HG02610 (cell line): ENCODE data around the gene CRYM.
"Not testable (repeated sequence)": the region's sequence is repeated elsewhere in the genome, so short reads cannot be mapped to it uniquely, and the experiment has no call there.

Experiments used
- ATAC-seq: cut with Tn5 transposase; IDR thresholded peaks from one replicate; pipeline ENCODE4 v1.9.1; 2021; ENCODE audit warnings: mild to moderate bottlenecking, moderate library complexity; ENCODE audit not compliant: unreplicated experiment

CRYM gene

DNA sequence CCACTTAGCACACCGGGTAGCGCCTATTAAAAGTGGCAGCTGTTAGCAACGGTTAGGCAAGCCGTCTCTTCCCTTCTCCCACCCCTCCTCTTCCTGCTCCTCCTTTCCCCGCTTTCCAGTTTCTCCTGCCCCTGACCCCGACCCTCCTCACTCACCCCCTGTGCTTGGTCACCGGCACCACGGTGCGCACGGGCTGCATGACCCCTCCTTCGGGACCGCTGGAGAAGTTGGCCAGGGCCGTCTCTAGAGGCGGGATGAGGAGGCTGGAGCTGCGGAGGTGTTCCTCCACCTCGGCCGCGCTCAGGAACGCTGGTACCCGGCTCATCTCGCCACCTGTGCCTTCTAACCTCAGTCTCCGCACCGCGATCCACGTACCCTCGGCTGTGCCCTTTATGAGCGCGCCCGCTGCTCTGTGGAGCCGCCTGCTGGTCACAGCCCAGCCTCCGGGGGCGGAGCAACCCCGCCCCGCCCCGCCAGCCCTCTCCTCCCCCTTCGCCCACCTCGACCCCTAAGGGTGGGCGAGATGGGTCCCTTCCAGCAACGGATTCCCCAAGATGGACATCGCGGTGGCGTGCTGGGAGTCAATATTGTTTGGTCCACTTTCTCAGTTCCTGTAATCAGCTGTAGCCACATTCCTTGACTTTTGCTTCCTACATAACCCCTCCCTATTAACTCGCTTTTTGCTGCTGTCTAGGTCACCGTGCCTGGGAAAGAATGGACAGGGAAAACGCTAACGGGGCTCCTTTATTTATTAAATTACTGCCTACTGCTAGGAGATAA, at the start of gene CRYM:
Gene CRYM (minus strand): TSS at position 364 of the 780 bp plus-strand sequence. CDS start 39 bp downstream, at position 325.
- no peak for ATAC-seq

- no peak for ATAC-seq
These were observed 49.0 kb upstream of the CRYM start for GRCh38 chr16:21327046-21327445.

DNA sequence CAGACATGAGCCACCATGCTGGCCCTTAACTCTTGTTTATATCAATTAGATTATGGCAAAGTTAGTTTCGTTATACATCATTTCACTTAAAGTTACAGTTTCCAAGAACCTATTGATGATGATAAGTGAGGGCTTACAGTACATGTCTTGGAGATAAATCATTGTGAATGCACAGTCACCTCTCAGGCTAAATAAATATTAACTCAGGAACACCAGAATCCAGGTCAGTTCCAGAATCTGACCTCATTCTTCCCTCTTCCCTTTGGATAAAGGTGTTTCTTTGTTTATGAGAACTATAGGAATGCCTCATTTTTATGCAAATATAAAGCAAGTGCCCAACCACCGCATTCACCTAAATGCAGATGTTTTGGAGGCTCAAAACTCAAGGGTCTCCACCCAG, 48.4 kb upstream of the CRYM start:
- no peak for ATAC-seq

GRCh38 chr16:21324267-21324666, 46.2 kb upstream of the CRYM start:
- ATAC-seq, result no peak

DNA sequence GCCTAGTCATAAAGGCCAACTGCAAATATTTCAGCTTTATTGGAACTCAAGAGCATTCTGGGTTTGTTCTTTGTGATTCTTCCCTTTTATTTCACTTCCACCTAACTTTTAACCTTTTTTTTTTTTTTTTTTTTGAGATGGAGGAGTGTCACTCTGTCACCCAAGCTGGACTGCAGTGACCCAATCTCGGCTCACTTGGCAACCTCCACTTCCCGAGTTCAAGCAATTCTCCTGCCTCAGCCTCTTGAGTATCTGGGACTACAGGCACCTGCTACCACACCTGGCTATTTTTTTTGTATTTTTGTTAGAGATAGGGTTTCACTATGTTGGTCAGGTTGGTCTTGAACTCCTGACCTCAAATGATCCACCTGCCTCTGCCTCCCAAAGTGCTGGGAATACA, 44.2 kb upstream of the CRYM start:
- not testable (repeated sequence) for ATAC-seq

- ATAC-seq, result no peak
These were observed 43.6 kb upstream of the CRYM start for GRCh38 chr16:21321736-21322135.

DNA sequence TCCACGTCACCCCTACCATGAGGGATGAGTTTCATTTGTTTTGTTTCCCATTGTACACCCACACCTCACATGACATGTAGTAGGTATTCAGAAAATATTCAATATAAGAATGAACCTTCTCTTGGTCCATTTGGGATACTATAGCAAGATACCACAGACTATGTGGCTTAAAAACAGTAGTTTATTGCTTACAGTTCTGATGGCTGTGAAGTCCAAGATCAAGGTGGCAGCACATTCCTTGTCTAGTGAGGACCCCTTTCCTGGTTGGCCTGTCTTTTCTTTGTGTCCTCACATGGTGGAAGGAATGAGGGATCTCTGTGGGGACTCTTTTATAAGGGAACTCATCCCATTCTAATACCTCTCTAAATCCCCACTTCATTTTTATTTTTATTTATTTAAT, 36.2 kb upstream of the CRYM start:
- no peak for ATAC-seq

- not testable (repeated sequence) for ATAC-seq
These were observed 34.8 kb upstream of the CRYM start for GRCh38 chr16:21312863-21313372.

DNA sequence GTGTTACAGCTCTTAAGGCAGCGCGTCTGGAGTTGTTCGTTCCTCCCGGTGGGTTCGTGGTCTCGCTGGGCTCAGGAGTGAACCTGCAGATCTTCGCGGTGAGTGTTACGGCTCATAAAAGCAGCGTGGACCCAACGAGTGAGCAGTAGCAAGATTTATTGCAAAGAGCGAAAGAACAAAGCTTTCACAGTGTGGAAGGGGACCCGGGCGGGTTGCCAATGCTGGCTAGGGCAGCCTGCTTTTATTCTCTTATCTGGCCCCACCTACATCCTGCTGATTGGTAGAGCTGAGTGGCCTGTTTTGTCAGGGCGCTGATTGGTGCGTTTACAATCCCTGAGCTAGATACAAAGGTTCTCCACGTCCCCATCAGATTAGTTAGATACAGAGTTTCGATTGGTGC, 34.0 kb upstream of the CRYM start:
- not testable (repeated sequence) for ATAC-seq

GRCh38 chr16:21306712-21307111, 28.6 kb upstream of the CRYM start:
- not testable (repeated sequence) for ATAC-seq

- ATAC-seq, result no peak
These were observed 24.9 kb upstream of the CRYM start for GRCh38 chr16:21302898-21303528.

DNA sequence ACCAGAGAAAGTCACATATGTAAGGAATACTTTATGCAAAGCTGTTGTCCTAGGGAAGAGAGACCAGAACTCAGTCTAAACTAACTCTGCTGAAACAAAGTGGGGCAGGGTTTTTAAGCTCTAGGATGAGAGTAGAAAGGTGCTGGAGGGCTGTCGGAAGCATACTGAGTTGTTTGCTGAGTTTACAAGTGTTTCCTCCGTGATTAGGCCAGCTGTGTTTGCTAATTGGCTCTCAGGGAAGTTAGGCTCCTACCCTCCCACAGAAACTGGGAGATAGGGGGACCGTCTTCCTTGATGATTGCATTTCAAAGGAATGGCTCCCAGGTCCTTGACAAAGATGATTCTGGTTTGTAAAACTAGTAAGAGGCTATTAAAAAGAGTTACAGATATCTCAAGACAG, 24.4 kb upstream of the CRYM start:
- no peak for ATAC-seq

GRCh38 chr16:21301895-21302291, 23.8 kb upstream of the CRYM start:
- no peak for ATAC-seq

- peak; percentile 43 for ATAC-seq
These were observed 23.2 kb upstream of the CRYM start for GRCh38 chr16:21301168-21301894.

DNA sequence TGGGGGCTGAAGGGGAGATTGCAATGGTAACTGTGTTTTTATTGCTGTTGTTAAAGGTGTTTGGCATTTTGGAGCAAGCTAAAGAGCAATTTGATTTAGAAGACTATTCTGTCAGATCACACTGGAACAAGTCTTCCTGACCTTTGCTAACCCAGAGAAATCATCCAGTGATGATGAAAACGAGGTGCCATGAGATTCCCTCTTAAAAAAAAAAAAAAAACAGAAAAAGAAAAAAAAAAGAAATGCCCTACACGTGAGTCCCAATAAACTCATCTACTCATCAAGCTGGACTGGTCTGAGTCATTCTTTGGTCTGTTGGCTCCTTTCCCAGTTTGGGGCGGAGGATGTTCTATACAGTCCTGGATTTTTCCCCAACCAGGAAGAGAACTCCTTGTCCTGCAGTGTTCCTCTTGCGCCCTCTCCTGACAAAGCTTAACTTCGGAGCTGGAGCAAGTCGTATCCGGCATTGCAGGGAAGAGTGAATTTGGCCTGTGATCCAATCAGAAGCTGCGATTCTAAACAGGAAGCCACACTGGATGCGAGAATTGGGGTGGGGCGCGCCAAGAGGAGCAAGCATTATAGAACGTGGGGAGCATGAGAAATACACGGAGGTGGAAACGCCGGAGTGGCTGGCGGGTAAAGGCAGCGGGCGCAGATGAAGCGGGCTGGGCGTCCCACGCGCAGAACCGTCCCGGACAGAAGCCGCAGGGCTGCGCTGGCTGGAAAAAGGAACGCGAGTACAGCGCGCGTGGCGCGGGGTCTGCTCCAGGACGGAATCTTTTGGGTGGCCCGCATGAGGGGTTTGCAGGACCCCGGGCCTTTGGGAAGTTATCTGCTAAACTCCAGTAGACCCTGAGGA, 22.4 kb upstream of the CRYM start:
- peak; percentile 54 for ATAC-seq

- not testable (repeated sequence) for ATAC-seq
These were observed 11.7 kb upstream of the CRYM start for GRCh38 chr16:21289789-21290188.

DNA sequence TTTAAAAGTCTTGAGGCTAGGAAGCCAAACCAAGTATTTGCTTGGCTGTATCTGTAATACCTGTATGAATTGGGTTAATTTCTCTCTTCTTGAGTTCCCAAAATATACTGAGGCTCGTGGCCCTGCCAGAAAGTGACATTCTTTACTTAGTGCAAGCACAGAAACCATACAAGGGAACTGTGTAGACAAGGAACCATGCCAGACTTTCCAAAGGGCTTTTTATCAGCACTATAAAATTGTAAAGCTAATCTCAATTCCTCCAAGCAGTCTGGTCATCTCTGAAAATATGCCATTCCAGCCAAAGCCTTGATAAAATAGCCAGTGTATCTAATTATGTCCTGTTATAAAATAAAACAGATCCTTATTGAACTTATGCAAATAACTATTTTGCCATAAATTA, 7.2 kb upstream of the CRYM start:
- ATAC-seq, result no peak

DNA sequence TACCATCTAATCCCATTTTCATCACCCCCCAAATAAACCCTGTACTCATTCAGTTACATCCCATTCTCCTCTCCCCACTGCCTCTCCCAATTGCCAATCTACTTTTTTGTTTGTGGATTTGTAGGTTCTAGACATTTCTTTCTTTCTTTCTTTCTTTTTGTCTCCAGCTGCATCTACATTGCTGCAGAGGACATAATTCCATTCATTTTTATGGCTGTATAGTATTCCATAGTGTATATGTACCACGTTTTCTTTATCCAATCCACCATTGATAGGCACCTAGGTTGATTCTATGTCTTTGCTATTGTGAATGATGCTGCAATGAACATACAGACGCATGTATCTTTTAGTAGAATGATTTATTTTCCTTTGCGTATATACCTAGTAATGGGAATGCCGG, 6.3 kb upstream of the CRYM start:
- no peak for ATAC-seq

- ATAC-seq, result no peak
These were observed 5.6 kb upstream of the CRYM start for GRCh38 chr16:21283521-21284289.
